AG08396 (cell line): ENCODE measurements around the gene ADH7.
"Not testable (repeated sequence)": the region's sequence is repeated elsewhere in the genome, so short reads cannot be mapped to it uniquely, and the experiment has no call there.

ENCODE experiments used
- DNase-seq: peaks from one replicate; pipeline ENCODE4 v3.0.0; 2012; ENCODE audit warnings: low spot score, mixed read lengths

ADH7 gene

GRCh38 chr4:99415762-99416161, 19.4 kb downstream of the ADH7 start:
- not testable (repeated sequence) for DNase-seq

DNA sequence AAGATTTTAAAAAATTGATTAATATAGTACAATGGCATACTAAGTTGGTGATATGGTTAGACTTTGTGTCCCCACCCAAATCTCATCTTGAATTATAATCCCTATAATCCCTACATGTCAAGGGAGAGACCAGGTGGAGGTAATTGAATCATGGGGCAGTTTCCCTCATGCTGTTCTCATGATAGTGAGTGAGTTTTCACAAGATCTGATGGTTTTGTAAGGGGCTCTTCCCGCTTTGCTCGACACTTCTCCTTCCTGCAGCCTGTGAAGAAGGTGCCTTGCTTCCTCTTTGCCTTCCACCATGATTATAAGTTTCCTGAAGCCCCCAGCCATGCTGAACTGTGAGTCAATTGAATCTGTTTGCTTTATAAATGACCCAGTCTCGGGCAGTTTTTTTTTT, 20.2 kb downstream of the ADH7 start:
- DNase-seq, result not testable (repeated sequence)

- no peak for DNase-seq
These were observed 20.7 kb downstream of the ADH7 start for GRCh38 chr4:99414401-99414800.

DNA sequence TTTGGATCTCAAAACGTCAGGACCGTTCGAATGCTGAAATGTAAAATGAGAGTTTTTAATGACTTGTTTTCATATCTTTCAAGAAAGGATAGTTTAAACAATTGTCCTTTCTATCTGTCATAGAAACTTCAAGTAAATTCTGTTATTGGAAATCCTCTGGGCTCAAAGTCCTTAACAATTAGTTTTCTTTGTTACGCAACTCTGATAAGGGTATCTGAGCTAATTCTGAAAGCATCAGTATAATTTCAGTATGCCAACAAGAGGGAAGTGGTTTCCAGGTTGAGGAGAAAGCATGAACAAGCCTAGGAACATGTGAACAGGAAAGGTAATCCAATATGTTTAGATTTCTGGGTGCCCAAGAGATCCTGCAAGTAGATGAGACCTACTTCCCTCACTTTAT, 22.0 kb downstream of the ADH7 start:
- no peak for DNase-seq

DNA sequence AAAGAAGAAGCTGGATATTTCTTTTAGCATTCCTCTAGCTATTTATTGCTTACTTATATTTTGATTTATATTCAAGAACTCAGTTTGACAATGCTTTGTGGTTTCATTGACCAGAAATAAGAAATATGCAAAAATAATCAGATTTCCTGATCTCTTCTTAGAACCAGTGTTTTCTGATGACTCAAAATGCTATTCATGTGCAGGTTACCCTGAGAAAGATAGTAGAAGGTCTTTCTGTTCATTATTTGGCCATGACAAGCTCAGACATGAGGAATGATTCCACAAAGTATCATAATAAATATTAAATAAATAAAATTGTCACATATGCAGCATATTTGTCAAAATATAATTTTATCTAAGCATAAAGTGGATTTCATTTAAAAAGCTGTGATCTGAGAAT, 24.1 kb downstream of the ADH7 start:
- no peak for DNase-seq

DNA sequence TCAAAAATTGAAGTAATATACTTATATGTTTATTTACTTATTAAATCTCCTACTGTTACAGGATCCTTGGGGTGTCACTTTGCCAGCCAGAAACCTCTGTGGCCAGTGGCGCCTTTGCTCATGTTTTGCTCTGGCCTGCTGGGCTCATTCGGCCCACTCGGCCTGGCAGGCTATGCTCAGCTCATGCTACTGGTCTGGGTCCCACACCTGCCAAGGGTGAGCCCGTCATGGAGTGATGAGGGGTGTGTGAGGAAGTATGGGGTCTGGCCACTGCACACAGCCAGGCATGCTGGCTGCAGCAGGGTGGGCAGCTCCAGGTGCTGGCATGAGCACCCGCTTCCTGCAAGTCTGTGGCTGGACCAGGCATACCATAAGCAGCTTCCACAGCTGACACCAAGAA, 25.1 kb downstream of the ADH7 start:
- no peak for DNase-seq

DNA sequence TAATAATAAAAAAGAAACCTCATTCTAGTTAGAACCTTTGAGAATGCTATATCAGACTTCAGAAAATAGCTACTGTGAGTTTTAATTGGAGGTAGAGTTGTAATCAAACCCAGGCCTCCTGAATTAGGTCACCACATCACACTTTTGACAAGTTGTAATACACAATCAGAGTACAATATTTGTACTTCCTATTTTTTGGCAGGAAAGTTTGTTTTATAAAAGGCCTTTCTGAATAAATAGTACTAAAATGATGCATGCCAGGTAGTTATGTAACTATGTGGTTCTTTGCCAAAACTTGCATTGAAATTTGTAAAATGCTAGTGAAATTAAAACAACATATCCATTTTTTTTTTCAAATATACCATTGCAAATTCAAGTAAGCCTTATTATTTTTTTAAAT, 26.8 kb downstream of the ADH7 start:
- DNase-seq, result no peak

- peak; percentile 37 for DNase-seq
These were observed 29.6 kb downstream of the ADH7 start for GRCh38 chr4:99405433-99406115.

DNA sequence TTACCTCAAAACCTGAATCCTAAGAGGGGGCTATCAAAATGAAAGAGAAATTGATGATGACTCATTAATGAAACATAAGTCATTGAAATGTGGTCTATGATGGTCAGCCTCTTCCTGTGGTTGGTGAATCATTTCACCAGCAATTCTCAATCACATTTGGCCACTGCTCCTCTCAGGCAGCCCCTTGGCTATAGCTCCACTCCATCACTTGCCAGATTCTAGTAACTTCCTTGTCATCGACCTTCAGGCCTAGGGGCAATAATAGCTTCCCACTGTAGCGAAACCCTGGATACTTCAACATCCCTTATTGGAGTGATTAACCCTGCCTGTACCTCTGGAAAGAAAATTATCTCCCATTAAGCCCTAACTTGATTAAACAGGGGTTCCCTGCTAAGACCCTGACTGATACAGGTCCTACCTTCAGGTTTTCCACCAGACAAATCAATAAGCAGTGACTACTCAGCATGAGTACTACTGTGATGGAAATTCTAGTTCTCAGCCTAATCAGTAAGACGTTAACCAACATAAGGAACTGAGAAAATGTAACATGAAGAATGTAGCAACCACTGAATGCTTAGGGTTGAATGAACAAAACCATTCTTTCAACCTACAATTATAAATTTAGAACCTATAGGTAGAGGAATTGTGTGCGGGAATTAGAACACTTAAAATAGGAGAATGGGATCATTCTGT, 30.4 kb downstream of the ADH7 start:
- DNase-seq, result peak; percentile 68

- DNase-seq, result no peak
These were observed 31.6 kb downstream of the ADH7 start for GRCh38 chr4:99403380-99404184.

- no peak for DNase-seq
These were observed 32.4 kb downstream of the ADH7 start for GRCh38 chr4:99402765-99403164.

- DNase-seq, result no peak
These were observed 34.3 kb downstream of the ADH7 start for GRCh38 chr4:99400831-99401230.

- DNase-seq, result no peak
These were observed 36.1 kb downstream of the ADH7 start for GRCh38 chr4:99399017-99399416.

DNA sequence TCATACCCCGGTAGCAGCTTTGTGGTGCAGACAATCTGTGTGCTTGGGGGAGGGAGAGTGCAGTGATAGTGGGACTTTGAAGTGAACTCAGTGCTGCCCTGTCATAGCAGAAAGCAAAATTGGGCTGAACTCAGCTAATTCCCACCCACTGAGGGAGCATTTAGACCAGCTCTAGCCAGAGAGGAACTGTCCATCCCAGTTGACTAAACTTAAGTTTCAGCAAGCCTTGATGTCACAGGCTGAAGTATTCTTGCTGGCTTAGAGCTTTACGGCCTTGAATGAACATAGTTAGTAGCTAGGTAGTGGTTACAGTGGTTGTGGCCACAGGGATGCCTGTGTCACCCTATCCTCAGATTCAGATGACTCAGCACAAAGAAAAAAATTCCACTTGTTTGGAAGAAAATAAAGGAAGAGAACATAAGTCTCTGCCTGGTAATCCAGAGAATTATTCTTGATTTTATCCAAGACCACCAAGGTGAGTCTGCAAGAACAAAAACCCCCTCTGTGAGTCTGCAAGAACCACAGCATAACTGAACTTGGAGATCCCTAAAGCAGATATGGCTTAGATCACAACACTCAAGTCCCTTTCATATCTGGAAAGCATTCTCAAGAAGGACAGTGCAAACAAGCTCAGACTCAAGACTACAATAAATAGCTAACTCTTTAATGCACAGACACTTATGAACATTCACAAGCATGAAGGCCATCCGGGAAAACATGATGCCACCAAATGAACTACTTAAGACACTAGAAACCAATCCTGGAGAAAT, 39.4 kb downstream of the ADH7 start:
- peak; percentile 17 for DNase-seq

- no peak for DNase-seq
These were observed 40.2 kb downstream of the ADH7 start for GRCh38 chr4:99394896-99395295.

- DNase-seq, result no peak
These were observed 45.1 kb downstream of the ADH7 start for GRCh38 chr4:99390055-99390454.

- no peak for DNase-seq
These were observed 45.5 kb downstream of the ADH7 start for GRCh38 chr4:99389606-99390005.

GRCh38 chr4:99383833-99384392, 51.2 kb downstream of the ADH7 start:
- peak; percentile 50 for DNase-seq

GRCh38 chr4:99383399-99383798, 51.7 kb downstream of the ADH7 start:
- no peak for DNase-seq

- no peak for DNase-seq
These were observed 52.3 kb downstream of the ADH7 start for GRCh38 chr4:99382745-99383360.

DNA sequence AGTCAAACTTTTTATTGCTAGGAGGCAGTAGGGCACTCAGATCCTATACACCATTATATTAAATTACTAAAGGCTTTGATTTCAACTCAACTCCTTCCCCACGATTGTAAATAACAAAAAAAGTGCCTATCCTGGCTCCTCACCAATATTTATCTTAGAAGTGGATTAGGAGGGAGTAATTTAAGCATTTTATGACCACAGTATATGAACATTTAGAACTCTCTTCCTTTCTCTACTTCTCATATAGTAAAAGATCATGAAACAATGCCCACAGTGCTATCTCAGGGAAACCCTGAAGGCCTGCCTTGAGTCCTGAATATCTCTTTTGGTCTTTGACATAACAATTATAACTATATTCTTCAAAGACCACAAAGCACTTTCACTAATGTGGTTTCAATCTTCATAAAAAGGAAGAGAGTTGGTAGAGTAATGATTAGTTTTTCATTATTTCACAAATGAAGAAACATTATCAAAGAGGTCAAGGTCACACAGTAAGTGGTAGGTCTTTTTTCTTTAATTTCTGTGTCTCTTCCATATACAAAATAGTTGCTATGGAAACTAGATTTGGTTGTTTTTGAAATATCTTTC, 53.5 kb downstream of the ADH7 start:
- DNase-seq, result no peak
